ENCODE data around the gene PEPD.
A peak's percentile ranks its signal among the peaks of the same experiment; 100 is the strongest.

The PEPD gene

GRCh38 chr19:33417751-33418150 is 103.8 kb downstream of the PEPD start:
- H4K20me1 ChIP-seq (ENCODE audit: insufficient read depth, low read length), result no peaks in the 10 kb centered on the region
- no peaks in the 10 kb centered on the region for H3K9me3 ChIP-seq (ENCODE audit: low read length)

GRCh38 chr19:33416307-33417215 is 105.0 kb downstream of the PEPD start:
- no peaks in the 10 kb centered on the region for H3K9me3 ChIP-seq (ENCODE audit: low read length)

More at GRCh38 chr19:33417751-33418150, 103.8 kb downstream of the PEPD start:
- Histone ChIP-seq H3K27me3 (ENCODE audit: insufficient read depth, low read length) (no peaks in the 10 kb centered on the region), H3K9me2 (ENCODE audit: low read depth, low read length) (no peaks in the 10 kb centered on the region), H3K9ac (ENCODE audit: low read length) (no peak overlapping the region), H3K4me3 (ENCODE audit: low read depth, low read length, poor library complexity, severe bottlenecking) (no peak overlapping the region), H3K27ac (ENCODE audit: low read depth, low read length, poor library complexity, severe bottlenecking) (no peak overlapping the region), H2AFZ (ENCODE audit: low read length) (no peak overlapping the region), H3F3A (ENCODE audit: insufficient read depth, low read length) (no peaks in the 10 kb centered on the region), H3K4me1 (ENCODE audit: insufficient read depth, low read length, severe bottlenecking) (no peaks in the 10 kb centered on the region), H3K36me3 (ENCODE audit: insufficient read depth, low read length) (no peaks in the 10 kb centered on the region), H3K4me2 (ENCODE audit: low read length) (no peak overlapping the region), H3K79me2 (ENCODE audit: insufficient read depth, low read length) (no peaks in the 10 kb centered on the region)
- TF ChIP-seq CTCF (IDR thresholded peaks at IDR 0.05; ENCODE audit: low read length) (no peak), EZH2 (IDR thresholded peaks at IDR 0.05; ENCODE audit: borderline replicate concordance, low read length) (no peak)

More at GRCh38 chr19:33416307-33417215, 105.0 kb downstream of the PEPD start:
- Histone ChIP-seq H3K9me2 (ENCODE audit: low read depth, low read length) (no peaks in the 10 kb centered on the region), H4K20me1 (ENCODE audit: insufficient read depth, low read length) (no peaks in the 10 kb centered on the region), H3K4me3 (ENCODE audit: low read depth, low read length, poor library complexity, severe bottlenecking) (no peak overlapping the region), H3K4me2 (ENCODE audit: low read length) (peak overlapping the region; percentile 38; the same call in 1 of the 2 replicates), H3K9ac (ENCODE audit: low read length) (no peak overlapping the region), H3K79me2 (ENCODE audit: insufficient read depth, low read length) (no peaks in the 10 kb centered on the region), H3K4me1 (ENCODE audit: insufficient read depth, low read length, severe bottlenecking) (no peaks in the 10 kb centered on the region), H3K27ac (ENCODE audit: low read depth, low read length, poor library complexity, severe bottlenecking) (no peak overlapping the region), H3F3A (ENCODE audit: insufficient read depth, low read length) (no peaks in the 10 kb centered on the region), H3K36me3 (ENCODE audit: insufficient read depth, low read length) (no peaks in the 10 kb centered on the region), H2AFZ (ENCODE audit: low read length) (no peak overlapping the region), H3K27me3 (ENCODE audit: insufficient read depth, low read length) (no peaks in the 10 kb centered on the region)
- no peak for TF ChIP-seq EZH2 (IDR thresholded peaks at IDR 0.05; ENCODE audit: borderline replicate concordance, low read length)
- peak; percentile 68 for TF ChIP-seq CTCF (IDR thresholded peaks at IDR 0.05; ENCODE audit: low read length)

Data from OCI-LY1 (cell line).